GM12891 (cell line): ENCODE results near the gene BNC2.

Experiments
- POLR2AphosphoS5 ChIP-seq: IDR thresholded peaks from 2 replicates; pipeline ENCODE4 v1.6.1; 2011; ENCODE audit warnings: low read depth, low read length, control low read depth
- SPI1 ChIP-seq: IDR thresholded peaks from 2 replicates; pipeline ENCODE4 v1.6.1; 2011; ENCODE audit warnings: low read depth, low read length, control low read depth
- TAF1 ChIP-seq: IDR thresholded peaks from 2 replicates; pipeline ENCODE4 v1.6.1; 2011; ENCODE audit warnings: low read depth, low read length, control low read depth

DNA sequence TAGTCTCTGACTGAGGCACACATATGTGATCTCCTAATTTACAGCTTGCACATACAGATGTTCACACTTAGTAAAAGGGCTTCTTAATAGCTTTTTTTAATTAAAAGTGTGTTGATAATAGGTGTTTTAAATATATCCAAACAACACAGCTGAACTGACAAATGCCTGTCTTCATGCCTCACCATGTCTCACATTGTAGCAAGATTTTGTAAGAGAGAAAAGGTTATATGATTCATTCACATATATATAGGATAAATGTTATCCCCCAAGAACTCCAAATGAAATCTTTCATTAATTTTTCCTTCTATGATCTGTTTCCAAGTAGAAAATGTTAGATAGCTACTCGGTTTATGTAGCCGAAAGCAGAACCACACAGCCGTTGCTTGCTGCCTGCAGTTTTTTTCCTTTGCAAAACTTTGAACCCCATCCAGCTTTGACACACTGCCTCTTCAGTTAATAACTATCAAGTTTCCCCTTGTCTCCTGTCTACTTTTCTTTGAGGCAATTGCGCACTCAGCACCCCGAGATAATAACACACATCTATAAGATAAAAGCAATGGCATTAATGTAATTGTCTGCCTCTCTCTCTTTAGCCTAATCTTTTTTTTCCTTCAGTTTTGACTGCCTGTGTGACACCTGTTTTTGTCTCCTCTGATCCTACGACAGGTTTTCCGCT lies 299.2 kb downstream of the BNC2 start:
- TF ChIP-seq TAF1, result no peak
- TF ChIP-seq POLR2AphosphoS5, result no peak
- no peak for TF ChIP-seq SPI1
